OCI-LY1 (cell line): ENCODE data around the gene SEC24C.
A peak's percentile ranks its signal among the peaks of the same experiment; 100 is the strongest.
"Not testable (repeated sequence)": the region's sequence is repeated elsewhere in the genome, so short reads cannot be mapped to it uniquely, and the experiment has no call there.

Source experiments
- H2AFZ ChIP-seq: fragments of 200-600 bp; sonication (generic), shearing (Covaris generic); 2 replicates; pipeline ENCODE4 v1.6.0; 2014; ENCODE audit warnings: antibody characterized with exemption, mild to moderate bottlenecking, low read length
- H3F3A ChIP-seq: fragments of 200-600 bp; sonication (generic), shearing (Covaris generic); 2 replicates; pipeline ENCODE4 v1.6.0; 2014; ENCODE audit warnings: mild to moderate bottlenecking, antibody characterized with exemption, low read length, moderate library complexity; ENCODE audit not compliant: insufficient read depth
- H3K27ac ChIP-seq: fragments of 200-600 bp; sonication (generic); 2 replicates; pipeline ENCODE4 v1.5.1; 2014; ENCODE audit warnings: low read length, mixed run types, mild to moderate bottlenecking, low read depth; ENCODE audit not compliant: poor library complexity, severe bottlenecking
- H3K27me3 ChIP-seq: fragments of 200-600 bp; sonication (generic); 2 replicates; pipeline ENCODE4 v1.6.0; 2014; ENCODE audit warnings: antibody characterized with exemption, mild to moderate bottlenecking, low read length, moderate library complexity; ENCODE audit not compliant: insufficient read depth
- H3K36me3 ChIP-seq: fragments of 200-600 bp; sonication (generic); 2 replicates; pipeline ENCODE4 v1.6.1; 2014; ENCODE audit warnings: mild to moderate bottlenecking, antibody characterized with exemption, low read length, moderate library complexity, mixed read lengths; ENCODE audit not compliant: insufficient read depth
- H3K4me1 ChIP-seq: fragments of 200-600 bp; sonication (generic); 2 replicates; pipeline ENCODE4 v1.5.1; 2014; ENCODE audit warnings: mild to moderate bottlenecking, low read length, moderate library complexity; ENCODE audit not compliant: insufficient read depth, severe bottlenecking
- H3K4me2 ChIP-seq: fragments of 200-600 bp; sonication (generic), shearing (Covaris generic); 2 replicates; pipeline ENCODE4 v1.6.1; 2014; ENCODE audit warnings: low read length
- H3K4me3 ChIP-seq: fragments of 200-600 bp; sonication (generic); 2 replicates; pipeline ENCODE4 v1.5.1; 2014; ENCODE audit warnings: low read length, low read depth, mild to moderate bottlenecking, mixed read lengths; ENCODE audit not compliant: poor library complexity, severe bottlenecking
- H3K79me2 ChIP-seq: fragments of 200-600 bp; shearing (Covaris generic); 2 replicates; pipeline ENCODE4 v1.6.1; 2016; ENCODE audit warnings: mixed run types, low read length, mixed read lengths; ENCODE audit not compliant: insufficient read depth
- H3K9ac ChIP-seq: fragments of 200-600 bp; sonication (generic), shearing (Covaris generic); 2 replicates; pipeline ENCODE4 v1.6.1; 2014; ENCODE audit warnings: mild to moderate bottlenecking, low read length, mixed read lengths
- H3K9me2 ChIP-seq: fragments of 200-600 bp; sonication (generic), shearing (Covaris generic); 2 replicates; pipeline ENCODE4 v1.6.1; 2014; ENCODE audit warnings: low read depth, mild to moderate bottlenecking, low read length, mixed read lengths
- H3K9me3 ChIP-seq: fragments of 200-600 bp; shearing (Covaris generic); 2 replicates; pipeline ENCODE4 v1.6.1; 2014; ENCODE audit warnings: low read length, mixed read lengths
- H4K20me1 ChIP-seq: fragments of 200-600 bp; sonication (generic), shearing (Covaris generic); 2 replicates; pipeline ENCODE4 v1.6.0; 2016; ENCODE audit warnings: mild to moderate bottlenecking, low read length; ENCODE audit not compliant: insufficient read depth
- EZH2 ChIP-seq: fragments of 200-600 bp; sonication (generic), shearing (Covaris generic); IDR thresholded peaks from 2 replicates; pipeline ENCODE4 v1.8.0; 2017; ENCODE audit warnings: borderline replicate concordance, mixed run types, mild to moderate bottlenecking, antibody characterized with exemption, low read length, moderate library complexity, mixed read lengths
- TF ChIP-seq, protein P1 (sequence below): fragments of 200-600 bp; sonication (generic), shearing (Covaris generic); IDR thresholded peaks from 2 replicates; pipeline ENCODE4 v1.5.1; 2017; ENCODE audit warnings: mild to moderate bottlenecking, antibody characterized with exemption, low read length, moderate library complexity, mixed read lengths

SEC24C gene

GRCh38 chr10:73723516-73723915, 20.7 kb upstream of the SEC24C start:
- H3K4me3 ChIP-seq: no peak overlapping the region
- no peak overlapping the region for H2AFZ ChIP-seq

DNA sequence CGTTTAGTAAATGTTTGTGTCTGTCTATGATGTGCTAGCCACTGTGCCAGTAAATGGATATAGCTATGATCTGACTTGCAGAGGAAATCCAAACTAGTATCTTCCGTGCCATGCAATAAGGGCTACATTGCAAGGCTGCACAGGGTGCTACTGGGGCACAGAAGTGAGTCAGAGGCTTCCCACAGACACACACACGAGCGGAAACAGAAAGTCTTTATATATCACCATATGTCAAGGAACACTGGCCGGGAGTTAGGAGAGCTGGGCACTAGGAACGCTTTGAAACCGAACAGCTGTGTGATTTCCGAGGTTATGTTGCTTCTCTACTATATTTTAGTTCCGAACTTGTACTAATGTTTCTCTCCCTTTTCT, 14.4 kb upstream of the SEC24C start:
- Histone ChIP-seq H3K36me3 (peaks cover 32% of the 10 kb centered on the region), H3K4me3 (peak overlapping the region; percentile 71), H3K4me1 (peaks cover 18% of the 10 kb centered on the region), H3K79me2 (peaks cover 12% of the 10 kb centered on the region; the same call in 1 of the 2 replicates), H3K27ac (peak overlapping the region; percentile 42), H3K4me2 (peak overlapping the region; percentile 77), H3K9ac (peak overlapping the region; percentile 74)
- H4K20me1 ChIP-seq, H3K9me3 ChIP-seq, H2AFZ ChIP-seq, H3K27me3 ChIP-seq, H3K9me2 ChIP-seq, H3F3A ChIP-seq: not testable (repeated sequence)

More at GRCh38 chr10:73723516-73723915, 20.7 kb upstream of the SEC24C start:
- no peak overlapping the region for H3K9ac ChIP-seq
- peaks cover 72% of the 10 kb centered on the region for H3K36me3 ChIP-seq
- H3F3A ChIP-seq: no peaks in the 10 kb centered on the region
- TF ChIP-seq, protein P1, sequence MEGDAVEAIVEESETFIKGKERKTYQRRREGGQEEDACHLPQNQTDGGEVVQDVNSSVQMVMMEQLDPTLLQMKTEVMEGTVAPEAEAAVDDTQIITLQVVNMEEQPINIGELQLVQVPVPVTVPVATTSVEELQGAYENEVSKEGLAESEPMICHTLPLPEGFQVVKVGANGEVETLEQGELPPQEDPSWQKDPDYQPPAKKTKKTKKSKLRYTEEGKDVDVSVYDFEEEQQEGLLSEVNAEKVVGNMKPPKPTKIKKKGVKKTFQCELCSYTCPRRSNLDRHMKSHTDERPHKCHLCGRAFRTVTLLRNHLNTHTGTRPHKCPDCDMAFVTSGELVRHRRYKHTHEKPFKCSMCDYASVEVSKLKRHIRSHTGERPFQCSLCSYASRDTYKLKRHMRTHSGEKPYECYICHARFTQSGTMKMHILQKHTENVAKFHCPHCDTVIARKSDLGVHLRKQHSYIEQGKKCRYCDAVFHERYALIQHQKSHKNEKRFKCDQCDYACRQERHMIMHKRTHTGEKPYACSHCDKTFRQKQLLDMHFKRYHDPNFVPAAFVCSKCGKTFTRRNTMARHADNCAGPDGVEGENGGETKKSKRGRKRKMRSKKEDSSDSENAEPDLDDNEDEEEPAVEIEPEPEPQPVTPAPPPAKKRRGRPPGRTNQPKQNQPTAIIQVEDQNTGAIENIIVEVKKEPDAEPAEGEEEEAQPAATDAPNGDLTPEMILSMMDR: no peak
- no peak for TF ChIP-seq EZH2
- no peaks in the 10 kb centered on the region for H4K20me1 ChIP-seq
- H3K27me3 ChIP-seq: no peaks in the 10 kb centered on the region
- no peaks in the 10 kb centered on the region for H3K4me1 ChIP-seq
- no peaks in the 10 kb centered on the region for H3K9me3 ChIP-seq
- no peak overlapping the region for H3K27ac ChIP-seq
- no peak overlapping the region for H3K4me2 ChIP-seq
- no peaks in the 10 kb centered on the region for H3K9me2 ChIP-seq
- no peaks in the 10 kb centered on the region for H3K79me2 ChIP-seq

- peak overlapping the region; percentile 42 for H3K27ac ChIP-seq
- peaks cover 18% of the 10 kb centered on the region for H3K4me1 ChIP-seq
- no peaks in the 10 kb centered on the region for H3K9me2 ChIP-seq
- H3K4me2 ChIP-seq: peak overlapping the region; percentile 77
- H2AFZ ChIP-seq: no peak overlapping the region; the same call in 1 of the 2 replicates
- no peaks in the 10 kb centered on the region for H3F3A ChIP-seq
- H4K20me1 ChIP-seq: no peaks in the 10 kb centered on the region
- no peaks in the 10 kb centered on the region for H3K9me3 ChIP-seq
- TF ChIP-seq EZH2: no peak
- TF ChIP-seq, protein P1: no peak
- H3K27me3 ChIP-seq: no peaks in the 10 kb centered on the region
- peaks cover 32% of the 10 kb centered on the region for H3K36me3 ChIP-seq
- H3K9ac ChIP-seq: peak overlapping the region; percentile 74
- H3K79me2 ChIP-seq: peaks cover 12% of the 10 kb centered on the region; the same call in 1 of the 2 replicates
- H3K4me3 ChIP-seq: peak overlapping the region; percentile 71
Observed at GRCh38 chr10:73730153-73730906, 13.8 kb upstream of the SEC24C start.
